Activated T-cell treated with anti-CD3 and anti-CD28 coated beads, Interleukin-2, amount 50 U/mL, for 72 hours (primary cell): ENCODE results near the gene TNFAIP1. TPM values are rescaled to one million over a fixed set of nuclear protein-coding genes. Genes with fewer than 3 reads are reported as not detected.

Experiments
- ATAC-seq, 2 donors: fragments of 150-1000 bp; cut with Tn5 transposase; replicated peaks in 1 of 2; 2 replicates each; pipeline ENCODE4 v1.10.0; 2021; ENCODE audit warnings: moderate library complexity in 2 of 2, mild to moderate bottlenecking in 1 of 2
- DNase-seq, 2 donors: peaks; one replicate each; pipeline ENCODE4 v3.0.0; 2021 to 2022; ENCODE audit warnings: mixed read lengths in 1 of 2
- H3K27ac Mint-ChIP-seq: one replicate; pipeline ENCODE4 v1.8.0; 2022; ENCODE audit warnings: mild to moderate bottlenecking, moderate library complexity, mixed read lengths
- H3K27me3 Mint-ChIP-seq: one replicate; pipeline ENCODE4 v1.8.0; 2022; ENCODE audit warnings: low read depth, mixed read lengths
- H3K36me3 Mint-ChIP-seq, 2 donors: one replicate each; pipeline ENCODE4 v1.8.0; 2022; ENCODE audit warnings: mixed read lengths in 2 of 2, mild to moderate bottlenecking in 1 of 2; ENCODE audit not compliant: insufficient read depth in 2 of 2
- H3K4me1 Mint-ChIP-seq: one replicate; pipeline ENCODE4 v1.8.0; 2022; ENCODE audit warnings: low read depth, mixed read lengths
- H3K4me3 Mint-ChIP-seq, 2 donors: one replicate each; pipeline ENCODE4 v1.8.0; 2022; ENCODE audit warnings: mild to moderate bottlenecking in 2 of 2, mixed read lengths in 2 of 2, moderate library complexity in 2 of 2
- H3K9me3 Mint-ChIP-seq, 2 donors: one replicate each; pipeline ENCODE4 v1.8.0; 2022; ENCODE audit warnings: mixed read lengths in 2 of 2
- total RNA-seq, 2 donors: library from RNA; stranded (reverse); gene quantifications; one replicate each; pipeline ENCODE4 v1.2.3, GENCODE V29; 2022

TNFAIP1 gene
- total RNA-seq, 2 donors from 2014 or later: 20.9 to 22.1 TPM

- Mint-ChIP-seq H3K27ac (no peak overlapping the region), H3K9me3 (no peaks in the 10 kb centered on the region), H3K27me3 (no peaks in the 10 kb centered on the region), H3K4me1 (peaks cover 10% of the 10 kb centered on the region), H3K36me3 (peaks cover 2 to 16% of the 10 kb centered on the region in 2 donors), H3K4me3 (no peak overlapping the region)
- no peak for DNase-seq
- ATAC-seq: no peak
Observed at GRCh38 chr17:28390563-28390962, 55.0 kb downstream of the TNFAIP1 start.

- no peak for DNase-seq
- H3K9me3 Mint-ChIP-seq: no peaks in the 10 kb centered on the region
- ATAC-seq: no peak
- no peak overlapping the region for H3K4me3 Mint-ChIP-seq
- no peaks in the 10 kb centered on the region for H3K27me3 Mint-ChIP-seq
- peaks cover 2 to 16% of the 10 kb centered on the region in 2 donors for H3K36me3 Mint-ChIP-seq
- H3K4me1 Mint-ChIP-seq: peaks cover 6% of the 10 kb centered on the region
- no peak overlapping the region for H3K27ac Mint-ChIP-seq
Observed at GRCh38 chr17:28390984-28391383, 55.4 kb downstream of the TNFAIP1 start.

DNA sequence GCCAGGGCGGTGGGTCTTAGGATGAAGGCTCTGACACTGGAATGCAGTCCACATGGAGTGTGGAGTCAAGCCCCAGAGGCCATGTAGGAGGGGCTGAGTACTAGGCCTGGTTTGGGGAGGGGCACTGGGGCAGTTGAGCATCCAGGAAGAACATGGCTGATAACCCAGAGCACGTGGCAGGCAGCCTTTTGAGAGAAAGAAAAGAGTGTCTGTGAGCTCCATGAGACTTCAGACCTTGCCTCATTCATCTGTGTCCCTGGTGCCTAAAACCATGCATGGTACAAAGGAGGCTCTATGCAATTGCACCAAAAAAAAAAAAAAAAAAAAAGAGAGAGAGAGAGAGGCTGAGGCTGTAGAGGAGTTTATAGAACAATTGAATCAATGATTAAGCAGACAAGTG, 55.8 kb downstream of the TNFAIP1 start:
- Mint-ChIP-seq H3K36me3 (peaks cover 2 to 16% of the 10 kb centered on the region in 2 donors), H3K4me1 (peaks cover 6% of the 10 kb centered on the region), H3K4me3 (no peak overlapping the region), H3K27me3 (no peaks in the 10 kb centered on the region), H3K27ac (no peak overlapping the region), H3K9me3 (no peaks in the 10 kb centered on the region)
- ATAC-seq (no peak), DNase-seq (no peak)

DNA sequence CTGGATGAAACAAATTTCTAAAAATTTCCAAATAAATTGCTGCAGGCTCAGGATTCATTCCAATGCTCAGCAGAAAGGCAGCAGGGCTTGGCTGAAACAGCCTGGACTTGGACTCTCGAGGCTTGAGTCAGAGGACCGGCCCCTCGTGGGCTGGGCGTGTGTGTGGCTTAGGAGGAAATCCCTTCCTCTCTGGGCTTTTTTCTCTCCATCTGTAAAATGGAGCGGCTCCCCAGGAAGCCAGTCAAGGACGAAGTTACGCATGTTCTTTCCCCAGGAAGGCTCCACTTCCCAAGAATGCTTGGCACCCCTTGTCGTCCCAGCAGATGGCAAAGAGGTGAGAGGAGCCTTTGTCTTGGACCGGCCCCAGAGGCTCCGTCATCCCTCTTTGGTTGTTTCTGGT, 56.9 kb downstream of the TNFAIP1 start:
- H3K27ac Mint-ChIP-seq: no peak overlapping the region
- no peak for ATAC-seq

GRCh38 chr17:28394337-28395116, 59.0 kb downstream of the TNFAIP1 start:
- Mint-ChIP-seq H3K4me3 (no peak overlapping the region), H3K9me3 (no peaks in the 10 kb centered on the region), H3K27me3 (no peaks in the 10 kb centered on the region), H3K27ac (no peak overlapping the region), H3K4me1 (no peaks in the 10 kb centered on the region), H3K36me3 (peaks cover 2 to 11% of the 10 kb centered on the region in 2 donors)
- ATAC-seq: no peak
- DNase-seq: no peak

More for the DNA sequence above, 56.9 kb downstream of the TNFAIP1 start:
- Mint-ChIP-seq H3K4me1 (peaks cover 4% of the 10 kb centered on the region), H3K4me3 (no peak overlapping the region), H3K9me3 (no peaks in the 10 kb centered on the region), H3K36me3 (peaks cover 2 to 16% of the 10 kb centered on the region in 2 donors), H3K27me3 (no peaks in the 10 kb centered on the region)
- no peak for DNase-seq

GRCh38 chr17:28395426-28395825, 59.9 kb downstream of the TNFAIP1 start:
- Mint-ChIP-seq H3K9me3 (no peaks in the 10 kb centered on the region), H3K4me1 (no peaks in the 10 kb centered on the region), H3K27ac (no peak overlapping the region), H3K4me3 (no peak overlapping the region), H3K27me3 (no peaks in the 10 kb centered on the region), H3K36me3 (peaks cover 2 to 3% of the 10 kb centered on the region in 2 donors)
- ATAC-seq (no peak), DNase-seq (no peak)

GRCh38 chr17:28395968-28396367, 60.4 kb downstream of the TNFAIP1 start:
- ATAC-seq (no peak), DNase-seq (no peak)
- Mint-ChIP-seq H3K27me3 (no peaks in the 10 kb centered on the region), H3K27ac (no peak overlapping the region), H3K36me3 (peaks cover 2% of the 10 kb centered on the region in 2 donors), H3K9me3 (no peaks in the 10 kb centered on the region), H3K4me3 (no peak overlapping the region), H3K4me1 (no peaks in the 10 kb centered on the region)

Other genes starting within 250 kb of the TNFAIP1 start
- gene TMEM97, start 16.6 kb upstream of the TNFAIP1 start, total RNA-seq: 10 to 100 TPM; 23.4 to 38.2 TPM
- 10 to 100 TPM; 31.1 to 31.7 TPM for gene IFT20, start 289 bp upstream of the TNFAIP1 start, total RNA-seq
- 10 to 100 TPM; 78.2 to 91.2 TPM for gene POLDIP2, start 21.8 kb downstream of the TNFAIP1 start, total RNA-seq
- not detected for gene SEBOX, start 29.4 kb downstream of the TNFAIP1 start, total RNA-seq
- under 1 TPM; 0.19 to 0.30 TPM for gene VTN, start 34.5 kb downstream of the TNFAIP1 start, total RNA-seq
- 10 to 100 TPM; 22.4 to 24.3 TPM for gene SARM1, start 35.9 kb downstream of the TNFAIP1 start, total RNA-seq
- gene SLC46A1, start 70.5 kb downstream of the TNFAIP1 start, total RNA-seq: 1 to 10 TPM; 2.1 TPM
- not detected for gene SLC13A2, start 137.9 kb downstream of the TNFAIP1 start, total RNA-seq
- not detected for gene FOXN1, start 170.6 kb downstream of the TNFAIP1 start, total RNA-seq
- 10 to 100 TPM; 45.3 to 53.8 TPM for gene UNC119, start 216.9 kb downstream of the TNFAIP1 start, total RNA-seq
- gene PIGS, start 235.8 kb downstream of the TNFAIP1 start, total RNA-seq: 10 to 100 TPM; 46.3 to 53.5 TPM
- gene ALDOC, start 241.1 kb downstream of the TNFAIP1 start, total RNA-seq: 10 to 100 TPM; 23.1 to 40.0 TPM